LHCN-M2 (cell line): Measurements from ENCODE around the gene CTBS. TPM values are rescaled to one million over a fixed set of nuclear protein-coding genes. Genes with fewer than 3 reads are reported as not detected.
"Not testable (repeated sequence)": the region's sequence is repeated elsewhere in the genome, so short reads cannot be mapped to it uniquely, and the experiment has no call there.

Experiments
- DNase-seq: peaks from one replicate; pipeline ENCODE4 v3.0.0-alpha.2; 2012; ENCODE audit warnings: low read depth
- polyA plus RNA-seq: library from polyadenylated mRNA; unstranded; fragments of >200 nt; gene quantifications from one replicate; pipeline ENCODE4 v1.2.1, GENCODE V29; 2012; ENCODE audit warnings: missing spikeins
- total RNA-seq: library from RNA; depleted of rRNA; stranded (reverse); fragments of >200 nt; gene quantifications from 2 replicates; pipeline ENCODE4 v1.2.3, GENCODE V29; 2014; rRNA removed

The CTBS gene, protein sequence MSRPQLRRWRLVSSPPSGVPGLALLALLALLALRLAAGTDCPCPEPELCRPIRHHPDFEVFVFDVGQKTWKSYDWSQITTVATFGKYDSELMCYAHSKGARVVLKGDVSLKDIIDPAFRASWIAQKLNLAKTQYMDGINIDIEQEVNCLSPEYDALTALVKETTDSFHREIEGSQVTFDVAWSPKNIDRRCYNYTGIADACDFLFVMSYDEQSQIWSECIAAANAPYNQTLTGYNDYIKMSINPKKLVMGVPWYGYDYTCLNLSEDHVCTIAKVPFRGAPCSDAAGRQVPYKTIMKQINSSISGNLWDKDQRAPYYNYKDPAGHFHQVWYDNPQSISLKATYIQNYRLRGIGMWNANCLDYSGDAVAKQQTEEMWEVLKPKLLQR
- total RNA-seq: 7.1 and 9.6 TPM in 2 replicates
- polyA plus RNA-seq: 7.5 TPM

DNA sequence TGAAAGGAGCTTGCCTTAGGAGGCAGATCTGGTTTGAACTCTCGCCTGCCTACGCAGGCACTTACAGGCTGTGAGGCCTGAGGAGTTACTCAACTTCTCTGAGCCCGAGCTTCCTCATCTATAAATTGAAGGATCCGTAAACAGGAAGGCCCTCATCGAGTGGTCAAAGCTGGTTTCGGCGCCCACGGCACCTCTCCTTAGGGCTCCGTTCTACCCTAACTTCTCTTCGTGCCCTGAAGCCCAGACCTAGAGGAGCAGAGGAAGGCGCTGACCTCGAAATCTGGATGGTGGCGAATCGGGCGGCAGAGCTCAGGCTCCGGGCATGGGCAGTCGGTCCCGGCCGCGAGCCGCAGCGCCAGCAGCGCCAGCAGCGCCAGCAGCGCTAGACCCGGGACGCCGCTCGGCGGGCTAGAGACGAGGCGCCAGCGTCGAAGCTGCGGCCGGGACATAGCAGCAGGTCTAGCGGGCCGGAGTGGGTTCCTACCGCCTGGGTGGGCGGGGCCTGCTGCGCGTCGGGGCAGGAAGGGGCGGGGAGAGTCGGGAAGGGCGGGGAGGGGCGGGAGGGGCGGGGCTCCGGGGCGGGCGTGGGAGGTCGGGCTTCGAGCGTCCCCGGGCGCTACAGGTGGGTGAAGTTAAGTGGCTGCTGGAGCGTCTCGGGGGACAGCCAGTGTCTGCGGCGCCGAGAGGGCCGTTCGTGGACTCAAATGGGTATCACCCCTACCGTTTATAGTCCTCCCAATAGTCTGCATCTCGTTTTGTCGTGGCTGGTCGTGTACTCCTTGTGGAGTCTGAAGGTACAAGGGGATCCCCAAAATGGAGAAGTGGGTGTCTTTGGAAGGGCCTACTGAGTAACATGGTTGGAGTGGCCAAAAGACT, at the start of gene CTBS:
CTBS (minus strand) TSS at position 474 of the 876 bp plus-strand sequence; CDS start at position 449, 25 bp downstream.
- peak; percentile 79 for DNase-seq

GRCh38 chr1:84621553-84621952, 47.3 kb upstream of the CTBS start:
- no peak for DNase-seq

DNA sequence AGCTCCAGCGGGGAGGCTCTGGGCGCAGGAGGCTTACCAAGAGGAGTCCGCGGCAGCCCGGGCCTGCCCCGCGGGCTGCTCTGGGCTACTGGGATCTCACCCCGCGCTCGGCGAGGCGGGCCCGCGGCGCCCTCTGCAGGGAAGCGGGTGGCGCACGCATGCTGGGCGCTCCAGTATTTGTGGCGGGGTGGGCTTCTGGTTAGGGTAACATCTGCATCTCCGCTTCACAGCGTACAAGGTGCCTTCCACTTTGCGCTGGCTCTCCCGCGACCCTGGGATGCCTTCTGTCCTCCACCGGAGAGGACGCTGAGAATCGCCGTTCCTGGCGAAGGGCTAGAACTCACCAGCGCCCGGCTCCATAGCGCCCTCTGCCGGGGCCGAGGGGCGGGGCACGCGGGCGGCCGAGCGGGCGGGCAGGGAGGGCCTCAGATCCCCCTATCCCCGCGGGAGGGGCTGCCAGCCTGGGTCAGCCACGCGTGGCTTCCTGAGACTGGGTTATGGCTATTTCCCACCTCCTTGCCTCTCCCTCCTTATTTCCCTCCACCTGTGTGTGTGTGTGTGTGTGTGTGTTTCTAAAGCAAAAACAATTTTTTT, 46.6 kb upstream of the CTBS start:
- DNase-seq: peak; percentile 72

- peak; percentile 84 for DNase-seq
Observed at GRCh38 chr1:84619383-84620102, 45.3 kb upstream of the CTBS start.

DNA sequence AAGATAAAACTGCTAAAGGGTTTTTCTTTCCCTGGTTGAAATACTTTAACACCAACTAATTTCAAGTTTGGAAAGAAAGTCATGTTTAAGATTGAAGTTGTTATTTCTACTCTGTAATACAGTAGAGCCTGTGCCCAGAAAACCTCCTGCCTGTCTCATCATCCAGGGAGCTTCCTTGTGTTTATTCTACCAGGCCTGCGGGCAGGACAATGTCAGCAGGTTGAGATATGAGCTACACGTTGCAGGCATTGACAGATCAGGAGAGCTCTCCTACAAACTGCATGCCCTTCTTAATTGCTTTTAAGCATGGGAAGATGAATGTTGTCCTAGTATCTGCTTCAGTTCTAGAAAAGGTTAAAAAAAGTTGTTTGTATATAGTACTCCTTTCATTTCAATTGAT, 43.1 kb upstream of the CTBS start:
- no peak for DNase-seq

DNA sequence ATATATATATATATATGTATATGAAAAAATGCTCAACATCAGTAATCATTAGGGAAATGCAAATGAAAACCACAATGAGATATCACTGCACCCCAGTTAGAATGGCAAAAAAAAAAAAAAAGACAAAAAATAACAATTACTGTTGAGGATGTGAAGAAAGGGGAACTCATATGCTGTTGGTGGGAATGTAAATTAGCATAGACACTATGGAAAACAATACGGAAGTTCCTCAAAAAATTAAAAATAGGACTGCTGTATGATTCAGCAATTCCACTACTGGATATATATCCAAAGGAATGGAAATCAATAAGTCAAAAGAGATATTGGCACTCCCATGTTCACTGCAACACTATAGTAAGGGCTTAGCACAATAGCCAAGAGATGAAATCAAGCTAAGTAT, 41.5 kb upstream of the CTBS start:
- DNase-seq: no peak

DNA sequence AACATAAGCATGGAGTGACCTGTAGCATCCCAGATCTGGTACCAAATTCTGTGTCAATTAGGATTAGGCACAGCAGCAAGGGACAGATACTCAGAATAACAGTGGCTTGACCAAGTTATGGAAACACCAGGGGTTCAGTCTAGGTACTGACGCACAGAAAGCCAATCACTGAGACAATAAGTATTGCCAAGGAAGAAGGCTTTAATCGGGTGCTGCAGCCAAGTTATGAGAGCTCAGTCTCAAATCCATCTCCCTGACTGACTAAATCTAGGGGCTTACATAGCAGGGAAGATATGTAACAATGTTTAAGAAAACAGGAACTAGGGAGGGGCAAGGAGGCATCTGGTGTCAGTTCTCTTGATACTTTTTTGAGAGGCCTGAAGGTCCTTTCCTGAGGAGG, 39.6 kb upstream of the CTBS start:
- DNase-seq: no peak

DNA sequence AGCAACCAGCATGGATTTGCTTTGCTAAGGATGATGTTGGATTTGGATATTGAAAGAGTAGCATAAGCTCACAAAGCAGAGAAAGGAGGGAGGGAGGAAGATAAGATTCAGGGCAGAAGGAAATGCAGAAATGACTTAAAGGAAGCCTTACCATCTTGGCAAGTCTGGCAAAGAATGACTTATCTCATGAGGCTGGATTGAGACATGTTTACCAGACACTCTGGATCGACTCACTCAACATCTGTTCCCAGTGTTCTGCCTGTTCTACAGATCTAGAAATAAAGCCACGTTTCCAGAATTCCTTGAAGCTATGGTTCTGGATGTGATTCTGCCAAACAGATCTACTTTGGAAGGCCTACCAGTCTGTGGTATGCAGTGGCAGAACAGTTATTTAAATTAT, 38.8 kb upstream of the CTBS start:
- DNase-seq: no peak

- DNase-seq: peak; percentile 39
Observed at GRCh38 chr1:84611796-84612195, 37.6 kb upstream of the CTBS start.

GRCh38 chr1:84611091-84611490, 36.9 kb upstream of the CTBS start:
- no peak for DNase-seq

GRCh38 chr1:84606977-84607376, 32.7 kb upstream of the CTBS start:
- DNase-seq: no peak

DNA sequence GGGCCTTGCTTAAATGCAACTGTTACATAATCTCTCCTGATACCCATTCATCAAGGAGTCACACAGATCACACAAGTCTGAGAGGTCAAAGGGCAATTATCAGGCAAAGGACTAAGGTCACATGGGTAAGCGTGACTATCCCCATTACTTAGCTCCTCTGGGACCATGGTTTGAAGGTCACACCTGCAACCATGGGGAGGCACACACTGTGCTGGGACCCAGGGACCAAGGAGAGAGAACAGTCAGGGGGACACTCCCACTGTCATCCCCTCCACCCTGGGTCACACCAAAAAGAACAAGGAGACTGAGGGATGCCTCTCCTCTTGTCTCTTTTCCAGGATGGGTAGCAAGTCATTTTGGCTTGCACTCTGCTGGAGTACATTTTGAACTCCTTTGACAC, 30.9 kb upstream of the CTBS start:
- no peak for DNase-seq

GRCh38 chr1:84603941-84604830, 29.9 kb upstream of the CTBS start:
- DNase-seq: peak; percentile 71

- DNase-seq: peak; percentile 50
Observed at GRCh38 chr1:84603223-84603622, 29.0 kb upstream of the CTBS start.

GRCh38 chr1:84600796-84601195, 26.6 kb upstream of the CTBS start:
- no peak for DNase-seq

GRCh38 chr1:84598846-84599741, 24.9 kb upstream of the CTBS start:
- DNase-seq: peak; percentile 85

- DNase-seq: peak; percentile 22
Observed at GRCh38 chr1:84598418-84598817, 24.2 kb upstream of the CTBS start.

DNA sequence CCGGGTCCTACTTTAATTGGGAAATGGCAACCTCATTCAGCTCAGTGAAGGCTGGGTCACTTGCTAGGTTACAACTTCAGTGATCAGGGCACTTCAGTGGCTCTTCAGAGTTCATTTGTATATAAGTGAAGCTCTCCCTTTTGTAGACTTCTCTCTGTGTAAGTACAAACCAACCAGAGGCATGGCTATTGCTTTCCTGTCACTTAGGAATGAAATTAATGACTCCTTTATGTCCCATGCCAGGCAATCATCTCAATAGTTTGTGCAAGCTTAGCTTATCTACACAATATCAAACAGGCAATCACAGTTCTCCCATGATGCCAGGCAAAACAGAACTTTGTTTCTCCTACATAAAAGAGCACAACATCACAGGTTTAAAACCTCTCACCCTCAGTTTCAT, 22.8 kb upstream of the CTBS start:
- DNase-seq: no peak

DNA sequence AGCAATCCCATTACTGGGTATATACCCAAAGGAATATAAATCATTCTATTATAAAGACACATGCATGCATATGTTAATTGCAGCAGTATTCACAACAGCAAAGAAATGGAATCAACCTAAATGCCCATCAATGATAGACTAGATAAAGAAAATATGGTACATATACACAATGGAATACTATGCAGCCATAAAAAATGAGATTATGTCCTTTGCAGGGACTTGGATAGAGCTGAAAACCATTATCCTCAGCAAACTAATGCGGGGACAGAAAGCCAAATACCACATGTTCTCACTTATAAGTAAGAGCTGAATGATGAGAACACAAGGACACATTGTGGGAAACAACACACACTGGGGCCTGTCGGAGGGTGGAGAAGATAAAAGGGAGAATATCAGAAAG, 20.7 kb upstream of the CTBS start:
- not testable (repeated sequence) for DNase-seq
